HG02642 (cell line): Measurements from ENCODE around the gene RSPRY1.

Source experiments
- ATAC-seq: cut with Tn5 transposase; IDR thresholded peaks from one replicate; pipeline ENCODE4 v1.9.1; 2021; ENCODE audit warnings: mild to moderate bottlenecking; ENCODE audit not compliant: unreplicated experiment, poor library complexity

Gene RSPRY1

DNA sequence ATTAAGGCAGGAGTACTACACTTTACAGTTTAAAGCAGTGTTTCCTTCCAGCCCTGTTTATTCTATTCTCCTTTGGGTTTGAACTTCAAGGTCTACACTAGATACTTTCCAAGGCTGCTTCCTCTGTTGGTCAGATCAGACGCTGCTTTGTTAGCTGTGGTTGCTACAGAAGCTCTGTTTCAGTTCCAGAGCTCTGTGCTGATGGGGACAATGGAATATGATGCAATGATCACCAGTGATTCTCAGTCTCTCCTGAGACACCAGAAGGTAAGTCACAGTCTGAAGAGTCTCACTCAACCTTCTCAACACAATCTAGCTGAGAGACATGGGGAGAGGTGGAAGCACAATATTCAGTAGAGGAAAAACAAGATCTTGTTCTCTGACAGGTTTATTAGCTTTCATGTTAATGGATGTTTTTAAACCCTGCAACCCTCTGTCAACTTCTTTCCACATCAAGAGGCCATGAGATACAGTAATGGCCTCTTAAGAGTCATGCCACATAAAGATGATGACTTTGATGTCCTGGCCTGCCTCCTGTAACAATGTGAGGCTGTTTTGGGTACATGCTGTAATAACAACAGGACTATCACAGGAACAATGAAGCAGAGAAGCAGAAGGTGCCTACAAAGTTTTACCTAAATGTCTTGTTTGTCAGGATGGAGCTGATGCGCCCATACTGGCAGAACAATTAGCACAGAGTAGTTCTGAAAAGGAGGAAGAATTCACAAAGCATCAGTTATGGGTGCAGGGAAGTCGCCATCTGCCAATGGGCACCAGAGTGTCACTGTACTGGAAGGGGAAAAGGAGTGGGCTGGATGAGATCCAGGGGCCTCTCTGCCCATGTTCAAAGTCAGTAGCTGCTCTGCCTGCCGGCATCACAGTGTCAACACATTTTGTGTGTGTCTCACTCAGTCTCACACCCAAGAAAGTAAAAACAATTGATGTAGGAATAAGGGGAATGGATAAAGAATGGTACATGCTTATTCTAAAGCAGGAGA is 33.7 kb upstream of the RSPRY1 start:
- ATAC-seq = no peak

DNA sequence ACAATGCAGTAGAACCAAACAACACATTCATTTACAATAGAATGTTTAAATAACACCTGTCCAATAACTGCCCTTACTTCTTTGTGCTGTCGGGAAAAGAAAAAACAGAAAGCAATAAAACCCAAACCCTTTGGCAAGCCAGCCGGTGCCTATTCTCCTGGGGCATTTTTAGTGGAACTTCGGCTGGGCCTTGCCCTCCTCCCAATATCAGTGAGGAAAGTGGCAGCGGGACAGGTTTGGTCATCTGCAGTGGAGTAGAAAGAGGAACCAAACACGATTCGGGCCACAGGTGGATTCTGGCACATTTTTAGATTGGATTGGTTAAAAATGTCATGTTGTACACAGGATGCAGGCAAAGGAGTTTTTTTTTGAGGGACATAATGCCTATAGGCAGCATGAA is 32.3 kb upstream of the RSPRY1 start:
- ATAC-seq = no peak

- no peak for ATAC-seq
Measured at GRCh38 chr16:57155702-57156350, 30.3 kb upstream of the RSPRY1 start.

DNA sequence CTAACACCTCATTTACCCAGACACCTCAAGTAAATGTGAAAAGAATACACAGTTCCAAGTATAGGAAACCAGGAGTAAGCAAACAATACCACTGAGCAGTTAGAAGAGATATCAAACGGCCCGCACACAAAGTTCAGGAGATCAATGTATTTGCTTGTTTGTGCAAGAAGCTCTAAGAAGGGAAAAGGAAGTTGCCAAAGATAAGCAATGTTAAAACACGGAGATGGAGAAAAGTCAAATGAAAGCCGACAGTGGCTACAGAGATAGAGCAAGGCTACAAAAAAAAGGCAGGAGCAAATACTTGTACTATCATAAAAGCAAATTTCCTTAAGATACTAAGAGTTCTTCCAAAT is 29.8 kb upstream of the RSPRY1 start:
- ATAC-seq = no peak

DNA sequence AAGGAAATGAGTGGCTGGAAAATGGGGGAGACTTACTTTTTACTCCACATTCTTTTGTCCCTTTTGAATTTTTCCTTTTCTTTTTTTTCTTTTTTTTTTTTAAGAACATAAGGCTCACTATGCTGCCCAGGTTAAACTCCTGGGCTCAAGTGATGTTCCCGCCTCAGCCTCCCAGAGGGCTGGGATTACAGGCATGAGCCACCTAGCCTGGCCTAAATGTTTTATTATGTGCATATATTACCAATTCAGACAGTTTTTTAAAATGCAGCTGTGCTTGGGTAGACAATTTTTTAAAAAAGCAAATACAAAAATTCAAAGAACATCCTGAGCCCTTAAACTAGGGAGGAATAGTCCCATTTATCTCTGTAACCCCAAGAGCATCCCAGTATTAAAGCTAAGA is 28.6 kb upstream of the RSPRY1 start:
- no peak for ATAC-seq

GRCh38 chr16:57159447-57159846 is 26.7 kb upstream of the RSPRY1 start:
- no peak for ATAC-seq

DNA sequence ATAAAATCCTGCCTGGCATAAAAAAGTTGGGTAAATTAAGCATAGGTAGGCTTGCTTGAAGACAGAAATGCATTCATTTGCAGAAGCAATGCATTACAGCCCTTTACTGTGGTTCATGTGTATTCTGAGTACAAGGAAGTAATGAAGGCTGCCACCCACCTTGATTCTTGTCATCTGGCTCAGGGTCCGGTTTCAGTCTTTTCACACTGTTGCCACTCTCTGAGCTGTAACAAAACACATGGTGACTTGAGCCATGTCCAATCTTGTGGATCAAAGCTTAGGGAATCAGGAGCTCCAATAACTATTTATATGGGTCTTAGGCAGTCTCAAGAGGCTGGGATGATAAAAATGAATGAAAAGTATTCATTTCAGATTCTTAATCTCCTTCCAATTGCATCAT is 22.3 kb upstream of the RSPRY1 start:
- no peak for ATAC-seq

DNA sequence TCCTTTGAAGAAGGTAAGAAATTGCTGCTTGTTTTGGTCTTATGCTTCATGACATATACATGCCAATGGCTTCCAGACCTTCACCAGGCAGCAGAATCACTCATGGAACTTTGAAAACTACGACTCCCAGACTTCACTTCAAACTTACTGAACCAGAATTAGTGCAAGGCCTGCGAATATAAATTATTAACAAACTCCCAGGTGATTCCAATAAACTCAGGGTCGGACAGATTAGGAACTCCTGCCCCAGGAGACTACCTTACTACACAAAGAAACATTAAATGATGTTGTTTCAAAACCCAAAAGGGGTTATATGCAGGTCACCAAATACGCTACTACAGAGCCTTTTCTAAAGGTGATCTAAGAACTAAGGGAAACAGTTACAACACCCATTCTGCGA is 20.6 kb upstream of the RSPRY1 start:
- no peak for ATAC-seq

- no peak for ATAC-seq
Measured at GRCh38 chr16:57165938-57166337, 20.2 kb upstream of the RSPRY1 start.

- ATAC-seq = no peak
Measured at GRCh38 chr16:57166451-57166850, 19.7 kb upstream of the RSPRY1 start.

DNA sequence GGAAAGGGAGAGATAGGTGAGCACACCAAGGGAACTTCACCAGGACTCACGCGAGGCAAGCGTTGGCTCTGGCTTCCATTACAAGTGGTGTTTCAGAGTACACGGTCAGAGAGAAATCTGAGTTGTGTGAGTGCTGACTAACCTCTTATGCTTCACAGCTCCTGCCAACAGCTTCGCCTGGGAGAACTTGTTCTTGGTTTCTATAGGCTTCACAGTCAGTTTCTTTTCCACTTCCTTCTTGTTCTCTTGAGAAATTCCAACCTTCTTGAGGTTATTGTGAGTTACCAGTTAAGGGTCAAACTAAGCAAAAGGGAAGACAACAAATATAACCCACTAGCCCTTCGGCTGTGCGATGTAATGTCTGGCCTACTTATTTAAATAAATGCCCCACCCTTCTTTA is 19.2 kb upstream of the RSPRY1 start:
- ATAC-seq = no peak

- ATAC-seq = no peak
Measured at GRCh38 chr16:57167538-57167937, 18.6 kb upstream of the RSPRY1 start.

DNA sequence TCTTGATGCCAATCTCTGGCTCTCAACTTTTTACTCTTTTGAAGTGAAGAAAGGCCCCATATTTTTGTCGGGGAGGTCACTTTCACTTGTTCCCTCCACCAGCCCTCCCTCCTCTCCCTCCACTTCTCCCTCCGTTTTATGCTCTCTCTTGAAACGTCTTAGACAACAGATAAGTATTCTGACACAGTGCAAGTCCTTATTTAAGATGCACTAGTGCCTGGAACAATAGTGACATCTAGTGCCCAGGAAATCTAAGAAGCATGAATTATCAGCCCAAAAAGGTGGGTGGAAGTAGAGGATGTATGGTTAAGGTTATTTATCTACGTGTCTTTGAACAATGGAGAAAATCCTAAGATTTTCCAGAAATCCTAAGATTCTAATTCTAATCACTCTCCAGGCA is 18.2 kb upstream of the RSPRY1 start:
- no peak for ATAC-seq

GRCh38 chr16:57169327-57169726 is 16.8 kb upstream of the RSPRY1 start:
- no peak for ATAC-seq

DNA sequence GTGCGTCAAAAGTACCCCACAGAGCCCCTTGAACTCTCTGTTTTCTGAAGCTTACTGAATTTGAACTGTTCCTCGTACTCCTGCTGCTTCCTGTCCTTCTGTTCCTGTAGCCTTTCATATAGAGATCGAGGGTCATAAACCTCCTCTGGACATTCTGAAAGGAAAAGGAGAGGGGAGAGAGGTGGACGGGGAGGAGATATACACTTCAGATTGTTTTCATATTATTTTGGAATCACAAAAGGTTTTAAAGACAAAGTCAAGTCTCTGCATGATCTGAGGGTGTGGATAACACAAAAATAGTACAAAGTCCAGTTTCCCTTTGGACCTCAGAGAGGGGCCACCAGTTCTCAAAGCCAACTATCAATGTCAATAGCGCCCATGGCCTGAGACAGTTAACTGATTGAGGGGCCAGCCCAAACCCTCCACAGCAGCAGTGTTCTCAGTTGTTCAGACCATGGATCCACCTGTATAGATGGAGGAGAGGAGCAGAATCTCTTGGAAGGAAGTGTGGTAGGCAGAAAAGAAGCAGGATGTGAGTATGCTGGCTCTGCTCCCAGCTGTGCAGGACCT is 13.3 kb upstream of the RSPRY1 start:
- no peak for ATAC-seq

DNA sequence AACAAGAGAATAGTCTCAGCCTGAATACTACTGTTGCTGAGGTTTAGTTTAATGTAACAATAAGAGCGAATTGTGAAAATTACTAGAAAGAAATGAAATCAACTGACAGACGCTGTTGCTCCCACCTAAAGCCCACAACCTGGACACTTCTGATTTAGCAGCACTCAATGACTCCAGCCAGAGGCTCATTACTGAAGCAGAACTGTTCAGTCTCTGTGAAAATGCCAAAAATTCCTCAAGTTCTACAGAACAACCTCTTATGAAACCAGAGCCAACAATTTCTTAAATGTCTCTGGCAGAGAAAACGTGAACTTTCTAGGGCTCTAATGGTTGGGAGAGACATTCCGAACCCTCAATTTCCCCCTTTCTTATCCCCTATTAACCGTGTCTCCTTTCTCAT is 10.2 kb upstream of the RSPRY1 start:
- ATAC-seq = no peak

DNA sequence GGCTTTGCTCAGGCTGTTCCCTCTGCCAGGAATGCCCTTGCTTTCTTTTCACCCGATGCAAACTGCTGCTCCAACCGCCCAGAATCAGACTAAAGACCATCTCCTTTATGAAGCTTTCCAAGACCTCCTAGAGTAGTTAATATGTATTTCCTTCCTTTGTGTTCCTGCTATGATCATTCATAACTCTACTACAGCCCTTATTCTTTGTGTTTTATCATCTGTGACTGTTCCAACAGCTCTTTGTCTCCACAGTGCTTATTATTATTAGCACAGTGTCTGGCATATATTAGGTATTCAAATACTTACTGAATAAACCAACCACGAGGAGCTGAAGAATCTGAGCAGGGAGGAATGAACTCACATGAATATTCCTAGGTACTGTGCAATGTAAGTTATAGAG is 7.9 kb upstream of the RSPRY1 start:
- no peak for ATAC-seq

GRCh38 chr16:57178793-57179212 is 7.3 kb upstream of the RSPRY1 start:
- ATAC-seq = no peak

DNA sequence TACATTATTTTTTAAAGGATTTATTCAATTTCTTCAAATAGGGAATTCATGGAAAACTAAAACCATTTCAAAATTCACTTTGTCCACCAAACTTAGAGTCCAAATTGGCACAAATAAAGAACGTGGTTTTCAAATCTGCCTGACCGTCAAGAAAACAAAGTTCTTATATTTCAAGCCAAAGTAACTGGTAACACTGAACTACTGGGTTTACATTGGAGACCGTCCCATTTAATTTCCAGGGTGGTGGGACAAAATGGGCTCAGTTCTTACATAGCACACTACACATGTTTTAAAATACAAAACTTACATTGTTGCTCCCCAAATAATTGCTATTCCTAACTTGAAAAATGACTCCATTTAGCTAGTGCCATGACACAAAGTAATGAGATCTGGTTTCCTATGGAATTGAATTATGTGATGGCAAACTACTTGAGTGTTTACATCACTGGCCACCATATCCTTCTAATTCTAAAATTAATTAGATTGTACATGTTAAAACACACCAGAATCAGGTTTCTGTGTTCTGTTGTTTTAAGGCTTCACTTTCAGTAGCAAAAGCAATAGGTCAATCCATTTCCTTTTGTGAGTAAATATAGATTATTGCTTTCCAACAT is 6.8 kb upstream of the RSPRY1 start:
- no peak for ATAC-seq

- no peak for ATAC-seq
Measured at GRCh38 chr16:57184113-57184512, 2.0 kb upstream of the RSPRY1 start.

GRCh38 chr16:57184887-57185445 is 1.2 kb upstream of the RSPRY1 start:
- no peak for ATAC-seq
